GM18951 (cell line): ENCODE data around the gene CD151.

Source experiments
- POLR2A ChIP-seq: IDR thresholded peaks from 4 replicates; pipeline ENCODE4 v1.6.1; 2011; ENCODE audit warnings: mild to moderate bottlenecking; ENCODE audit not compliant: insufficient read length, insufficient read depth; ENCODE audit errors: extremely low read depth
- in situ Hi-C: fragments of 300-500 bp; cut with MboI; formaldehyde crosslinking; loops from one replicate; pipeline ENCODE4 v1.12.0; 2022; ENCODE audit warnings: low sequenced_read_pairs, mixed read lengths, inconsistent platforms; ENCODE audit not compliant: unreplicated experiment

The CD151 gene

DNA sequence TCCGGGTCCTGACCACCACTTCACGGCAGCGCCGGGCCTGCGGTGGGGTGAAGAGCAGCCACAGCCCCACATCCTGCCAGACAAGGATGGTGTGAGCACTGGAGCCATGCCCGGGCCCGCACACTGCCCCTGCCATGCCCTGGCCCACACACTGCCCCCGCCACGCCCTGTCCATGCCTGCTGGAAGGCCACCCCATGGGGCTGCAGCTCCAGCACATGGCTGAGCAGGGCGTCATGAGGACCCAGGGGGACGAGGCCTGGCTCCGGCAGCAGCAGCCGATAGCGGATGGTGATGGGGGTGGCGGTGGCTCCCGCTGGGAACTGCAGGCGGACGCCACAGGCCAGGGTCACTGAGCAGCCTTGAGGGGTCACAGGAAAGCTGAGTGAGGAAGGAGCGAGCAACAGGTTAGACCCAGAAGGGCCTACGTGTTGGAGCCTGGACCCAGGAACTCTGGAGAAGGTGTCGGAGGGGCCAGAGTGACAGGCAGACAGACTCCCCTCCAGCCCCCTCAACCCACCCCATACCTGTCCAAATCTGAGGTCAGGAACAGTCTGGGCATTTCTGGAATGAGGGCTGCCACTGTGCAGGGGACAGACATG is 30.6 kb upstream of the CD151 start:
- in situ Hi-C loops: no loop called here
- TF ChIP-seq POLR2A: no peak

DNA sequence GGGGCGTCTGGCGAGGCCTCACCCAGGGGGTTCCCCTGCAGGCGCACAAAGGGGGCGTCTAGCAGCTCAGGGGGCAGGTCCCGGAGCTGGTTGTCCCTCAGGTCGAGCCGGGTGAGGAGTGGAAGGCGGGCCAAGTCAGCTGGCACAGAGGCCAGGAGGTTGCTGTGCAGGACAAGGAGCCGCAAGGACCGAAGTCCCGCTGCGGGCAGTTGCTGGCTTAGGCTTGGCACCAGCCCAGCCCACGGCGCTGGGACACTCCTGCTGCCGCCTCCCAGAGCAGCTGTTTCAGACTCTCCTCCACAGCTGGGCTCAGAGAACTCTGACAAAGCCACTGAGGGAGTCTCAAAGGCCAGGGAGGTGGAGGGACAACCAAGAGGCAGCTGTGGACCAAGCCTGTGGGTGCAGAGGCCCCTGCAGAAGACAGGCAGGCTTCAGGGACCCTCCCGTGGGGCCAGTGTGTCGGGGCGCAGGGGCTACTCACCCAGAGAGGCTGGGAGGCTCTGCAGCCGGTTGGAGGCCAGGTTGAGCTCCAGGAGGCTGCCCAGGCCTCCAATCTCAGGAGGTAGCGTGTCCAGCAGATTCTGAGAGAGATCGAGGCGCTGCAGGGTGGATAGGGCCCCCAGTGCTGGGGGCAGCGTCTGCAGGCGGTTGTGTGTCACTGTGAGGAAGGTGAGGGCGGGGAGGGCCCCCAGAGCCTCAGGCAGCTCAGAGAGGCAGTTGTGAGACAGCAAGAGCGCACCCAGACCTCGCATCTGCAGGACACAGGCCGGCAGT is 29.9 kb upstream of the CD151 start:
- in situ Hi-C loops: no loop called here
- no peak for TF ChIP-seq POLR2A

DNA sequence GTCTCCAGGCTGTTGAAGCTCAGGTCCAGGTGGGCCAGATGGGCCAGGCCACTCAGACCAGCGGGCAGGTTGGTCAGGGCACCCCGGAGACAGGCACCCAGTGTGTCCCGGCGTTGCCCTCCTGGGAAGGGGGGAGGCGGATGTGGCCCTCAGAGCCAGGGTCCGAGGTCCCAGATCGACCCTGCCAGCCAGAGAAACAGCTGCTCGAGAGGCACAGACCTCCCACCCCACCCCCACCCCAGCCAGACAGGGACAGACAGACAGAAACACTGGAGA is 29.3 kb upstream of the CD151 start:
- TF ChIP-seq POLR2A: no peak
- in situ Hi-C loops: no loop called here

DNA sequence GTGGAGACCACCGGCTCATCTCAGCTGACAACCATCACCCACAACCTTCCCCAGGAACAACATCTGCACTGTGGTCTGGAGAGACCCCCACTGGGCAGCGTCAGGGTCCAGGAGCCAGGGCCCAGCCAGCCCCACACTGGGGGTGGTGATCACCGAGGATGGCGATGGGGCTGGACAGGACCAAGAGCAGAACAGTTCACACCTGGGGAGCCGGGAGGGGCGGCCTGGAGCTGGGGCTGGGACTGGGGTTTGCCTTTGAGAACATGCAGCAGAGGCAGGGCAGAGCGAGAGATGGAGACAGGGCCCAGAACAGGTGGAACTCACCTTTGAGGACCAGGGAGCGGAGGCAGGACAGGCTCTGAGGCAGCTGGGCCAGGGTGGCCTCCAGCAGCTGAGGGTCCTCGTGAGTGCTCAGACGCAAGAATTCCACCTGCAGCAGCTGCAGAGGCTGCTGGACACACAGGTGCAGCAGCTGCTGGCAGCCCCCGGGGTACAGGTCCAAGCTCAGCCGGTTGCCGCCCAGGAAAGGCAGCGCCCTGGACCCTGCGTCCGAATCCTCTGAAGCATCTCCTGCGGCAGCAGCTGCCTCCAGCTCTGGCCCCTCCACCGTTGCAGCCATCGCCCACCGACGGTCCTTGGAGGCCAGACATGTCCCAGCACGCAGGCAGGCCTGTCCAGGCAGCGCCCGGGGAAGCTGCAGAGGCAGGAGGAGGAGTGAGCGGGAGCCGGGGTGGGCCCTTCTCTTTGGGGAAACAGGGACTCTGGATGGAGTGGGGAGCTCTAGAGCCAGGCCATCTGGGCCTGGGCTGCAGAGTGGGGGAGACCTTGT is 28.8 kb upstream of the CD151 start:
- in situ Hi-C loops: no loop called here
- TF ChIP-seq POLR2A: no peak

DNA sequence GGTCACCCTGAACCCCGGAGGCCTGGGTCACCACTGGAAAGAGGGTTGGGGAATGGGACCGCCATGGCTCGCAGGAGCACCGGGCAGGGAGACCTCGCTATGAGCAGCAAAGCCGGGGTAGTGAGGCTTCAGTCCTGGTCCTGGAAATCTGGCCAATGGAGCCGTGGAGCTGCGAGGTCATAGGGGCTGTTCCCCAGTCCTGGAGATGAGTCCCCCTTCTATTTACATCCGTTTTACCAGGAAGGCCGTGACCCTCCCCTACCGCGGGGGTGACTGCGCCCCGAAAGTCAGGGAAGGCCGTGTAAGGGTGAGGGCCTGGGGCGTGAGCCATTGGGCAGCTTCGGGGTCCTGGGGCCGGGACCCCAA is 28.2 kb upstream of the CD151 start:
- no peak for TF ChIP-seq POLR2A
- in situ Hi-C loops: no loop called here

DNA sequence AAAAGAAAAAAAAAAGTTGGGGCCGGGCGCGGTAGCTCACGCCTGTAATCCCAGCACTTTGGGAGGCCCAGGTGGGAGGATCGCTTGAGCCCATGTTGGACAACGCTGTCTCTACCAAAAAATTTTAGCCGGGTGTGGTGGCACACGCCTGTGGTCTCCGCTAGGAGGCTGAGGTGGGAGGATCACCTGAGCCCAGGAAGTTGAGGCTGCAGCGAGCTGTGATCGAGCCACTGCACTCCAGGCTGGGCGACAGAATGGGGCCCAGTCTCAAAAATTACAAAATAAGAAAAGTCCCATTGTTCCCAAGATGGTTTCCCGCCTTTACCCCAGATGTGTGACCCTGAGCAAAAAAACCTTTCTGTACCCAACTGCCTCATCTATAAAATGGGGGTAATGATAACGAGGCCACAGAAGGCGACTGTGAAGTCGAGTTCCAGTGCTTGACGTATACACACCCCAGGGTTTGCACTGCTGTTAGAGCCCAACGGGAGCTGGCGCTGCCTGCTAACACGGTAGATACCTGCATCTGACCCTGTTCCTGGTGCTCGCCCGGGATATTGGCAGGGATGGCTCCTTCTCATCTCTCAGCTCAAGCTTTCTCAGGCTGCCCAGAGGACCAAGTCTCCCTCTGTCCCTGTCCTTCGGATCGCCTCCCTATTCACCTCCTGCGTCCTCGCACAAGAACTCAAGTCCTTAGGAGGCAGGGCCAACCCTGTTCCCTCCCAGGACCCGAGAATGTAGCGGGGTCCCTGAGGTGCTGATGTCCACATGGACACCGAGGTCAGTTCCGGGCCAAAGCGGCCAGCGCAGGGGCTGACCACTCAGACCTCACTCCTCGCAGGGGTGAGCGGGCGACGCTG is 24.1 kb upstream of the CD151 start:
- TF ChIP-seq POLR2A: no peak
- in situ Hi-C loops: no loop called here

DNA sequence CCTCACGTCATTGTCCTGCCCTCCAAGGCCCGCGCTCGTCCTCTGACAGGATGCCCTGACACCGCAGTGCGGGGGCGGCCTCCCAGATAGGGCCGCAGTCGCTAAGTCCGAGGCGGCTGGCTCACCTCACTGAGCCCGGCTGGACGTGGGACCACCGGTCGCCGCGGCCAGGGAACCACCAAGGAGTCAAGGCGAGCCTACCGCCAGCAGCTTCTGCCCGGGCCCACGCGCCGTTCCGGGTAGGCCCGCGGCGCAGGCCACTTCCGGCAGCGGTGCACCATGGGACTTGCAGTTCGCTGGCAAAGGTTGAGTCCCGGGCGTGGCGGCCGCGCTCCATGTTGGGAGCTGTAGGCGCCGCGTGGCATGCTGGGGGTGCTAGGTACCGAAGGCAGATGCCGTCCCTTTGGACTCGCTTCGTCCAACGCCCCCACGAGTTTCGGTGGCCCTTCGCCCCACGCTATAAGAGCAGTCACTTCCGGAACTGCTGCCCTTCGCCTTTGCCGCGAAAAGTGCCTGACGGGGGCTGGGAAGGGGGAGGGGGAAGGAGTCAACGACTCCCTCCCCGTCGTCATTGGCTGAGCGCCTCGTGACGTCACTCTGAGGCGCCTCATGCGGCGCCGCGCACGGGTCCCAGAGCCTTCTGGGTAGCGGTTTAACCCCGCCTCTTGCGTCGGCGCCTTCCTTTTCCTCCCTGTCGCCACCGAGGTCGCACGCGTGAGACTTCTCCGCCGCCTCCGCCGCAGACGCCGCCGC is 23.3 kb upstream of the CD151 start, which contains the start of gene RPLP2:
Gene RPLP2 (plus strand): TSS at position 681 of the 753 bp plus-strand sequence. CDS start 268 bp downstream, outside the sequence.
- in situ Hi-C loops: no loop called here
- TF ChIP-seq POLR2A: peak; percentile 87

DNA sequence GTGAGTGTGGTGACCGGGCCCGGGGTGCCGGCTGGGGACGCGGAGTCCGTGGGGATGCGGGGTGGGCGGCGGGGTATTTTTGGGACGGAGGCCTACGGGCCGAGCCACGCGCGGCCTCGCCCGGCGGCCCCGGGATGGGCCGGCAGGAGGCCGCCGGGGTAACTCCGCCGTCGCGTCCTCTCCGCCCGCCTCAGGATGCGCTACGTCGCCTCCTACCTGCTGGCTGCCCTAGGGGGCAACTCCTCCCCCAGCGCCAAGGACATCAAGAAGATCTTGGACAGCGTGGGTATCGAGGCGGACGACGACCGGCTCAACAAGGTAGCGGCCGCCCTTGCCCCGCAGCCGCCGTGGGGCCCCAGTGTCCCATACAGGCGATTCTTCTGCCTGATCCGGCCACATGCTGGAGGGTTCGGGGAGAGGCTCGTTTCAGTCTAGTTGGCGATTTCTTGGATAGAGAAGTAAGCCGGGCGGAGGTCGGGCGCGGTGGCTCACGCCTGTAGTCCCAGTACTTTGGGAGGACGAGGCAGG is 22.6 kb upstream of the CD151 start:
- in situ Hi-C loops: no loop called here
- no peak for TF ChIP-seq POLR2A

DNA sequence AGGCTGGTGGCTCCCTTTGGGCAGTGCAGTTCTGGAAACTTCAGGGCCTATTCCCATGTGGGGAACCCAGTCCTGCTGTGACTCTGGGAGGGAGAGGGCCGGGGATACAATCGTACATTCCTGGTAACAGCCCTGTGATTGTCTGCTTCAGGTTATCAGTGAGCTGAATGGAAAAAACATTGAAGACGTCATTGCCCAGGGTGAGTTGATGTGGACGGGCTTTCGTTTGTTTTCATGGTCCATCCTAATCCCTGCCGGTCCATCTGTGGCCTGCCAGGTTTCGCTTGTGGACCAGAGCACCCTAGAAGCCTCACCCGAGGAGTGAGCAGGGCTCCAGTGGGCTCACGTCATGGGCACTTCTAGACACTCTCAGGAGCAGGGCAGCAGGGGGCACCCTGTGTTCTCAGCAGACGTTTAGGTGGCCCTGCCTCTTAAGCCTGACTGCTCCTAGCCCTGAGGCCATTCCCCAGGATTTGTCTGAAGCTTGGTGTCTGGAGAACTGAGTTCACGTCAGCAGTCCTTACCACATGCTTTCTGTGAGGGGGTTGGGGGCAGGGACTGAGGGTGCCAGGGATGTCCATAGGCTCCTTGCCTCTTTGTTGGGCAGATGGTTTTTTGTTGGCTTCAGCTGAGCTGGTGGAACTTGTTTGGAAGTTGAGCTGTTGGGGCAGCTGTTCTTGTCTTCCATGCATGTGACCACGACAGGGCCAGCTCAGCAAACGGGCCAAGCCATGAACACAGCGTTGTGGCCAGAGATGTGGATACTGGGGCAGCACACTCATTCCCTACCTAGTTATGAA is 21.1 kb upstream of the CD151 start:
- in situ Hi-C loops: no loop called here
- no peak for TF ChIP-seq POLR2A

DNA sequence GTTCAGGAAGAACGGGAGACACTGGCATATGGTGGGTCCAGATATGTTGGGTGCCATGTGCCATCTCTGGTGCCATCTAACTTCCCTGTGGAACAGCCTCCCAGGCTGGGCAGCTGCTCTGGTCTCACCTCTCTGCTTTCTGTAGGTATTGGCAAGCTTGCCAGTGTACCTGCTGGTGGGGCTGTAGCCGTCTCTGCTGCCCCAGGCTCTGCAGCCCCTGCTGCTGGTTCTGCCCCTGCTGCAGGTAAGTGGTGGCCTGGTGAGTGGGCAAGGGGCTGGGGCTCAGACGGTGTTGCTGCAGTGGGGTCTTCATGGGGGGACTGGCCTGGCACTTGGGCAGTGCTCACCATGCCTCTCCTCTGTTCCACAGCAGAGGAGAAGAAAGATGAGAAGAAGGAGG is 20.4 kb upstream of the CD151 start:
- in situ Hi-C loops: no loop called here
- TF ChIP-seq POLR2A: no peak

DNA sequence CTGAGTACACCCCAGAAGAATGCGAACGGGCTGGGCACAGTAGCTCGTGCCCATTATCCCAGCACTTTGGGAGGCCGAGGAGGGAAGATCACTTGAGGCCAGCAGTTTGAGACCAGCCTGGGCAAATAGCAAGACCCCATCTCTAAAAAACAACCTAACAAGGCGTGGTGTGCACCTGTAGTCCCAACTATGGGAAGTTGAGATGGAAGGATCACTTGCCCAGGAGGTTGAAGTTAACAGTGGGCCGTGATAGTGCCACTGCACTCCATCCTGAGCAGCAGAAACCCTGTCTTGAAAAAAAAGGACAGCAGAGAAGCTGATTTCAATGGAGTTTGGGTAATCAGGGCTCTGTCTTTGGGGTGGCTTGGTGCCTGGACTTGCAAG is 19.7 kb upstream of the CD151 start:
- in situ Hi-C loops: no loop called here
- no peak for TF ChIP-seq POLR2A
